Activated CD4-positive, alpha-beta T cell treated with anti-CD3 and anti-CD28 coated beads for 4 hours (primary cell): Measurements from ENCODE around the gene ENKD1.
"Not testable (repeated sequence)": the region's sequence is repeated elsewhere in the genome, so short reads cannot be mapped to it uniquely, and the experiment has no call there.

ENCODE experiments used
- DNase-seq, 2 donors: peaks; one replicate each; pipeline ENCODE4 v3.0.0-alpha.2; 2020

The ENKD1 gene

GRCh38 chr16:67666559-67667452, at the start of gene ENKD1, which contains the start of gene C16orf86:
Gene ENKD1 (minus strand): TSS chr16:67666750. CDS start chr16:67666442, 308 bp downstream.
Gene C16orf86 (plus strand): TSS chr16:67666814. CDS start chr16:67666971, 157 bp downstream.
- peak; percentile 79 to 83 for DNase-seq

GRCh38 chr16:67716097-67716496, 49.5 kb upstream of the ENKD1 start:
- no peak for DNase-seq

GRCh38 chr16:67714522-67714921, 48.0 kb upstream of the ENKD1 start:
- no peak for DNase-seq

GRCh38 chr16:67713647-67714273, 47.2 kb upstream of the ENKD1 start:
- DNase-seq: no peak

- no peak for DNase-seq
Measured at GRCh38 chr16:67710607-67711006, 44.1 kb upstream of the ENKD1 start.

GRCh38 chr16:67709050-67709449, 42.5 kb upstream of the ENKD1 start:
- no peak for DNase-seq

GRCh38 chr16:67708368-67708771, 41.8 kb upstream of the ENKD1 start:
- DNase-seq: no peak

- no peak for DNase-seq
Measured at GRCh38 chr16:67707790-67708189, 41.2 kb upstream of the ENKD1 start.

- DNase-seq: no peak
Measured at GRCh38 chr16:67707210-67707609, 40.7 kb upstream of the ENKD1 start.

- DNase-seq: no peak
Measured at GRCh38 chr16:67704110-67704509, 37.6 kb upstream of the ENKD1 start.

- no peak for DNase-seq
Measured at GRCh38 chr16:67703626-67704025, 37.1 kb upstream of the ENKD1 start.

- DNase-seq: no peak
Measured at GRCh38 chr16:67702130-67702529, 35.6 kb upstream of the ENKD1 start.

GRCh38 chr16:67701420-67701819, 34.9 kb upstream of the ENKD1 start:
- DNase-seq: no peak

GRCh38 chr16:67699265-67699664, 32.7 kb upstream of the ENKD1 start:
- no peak for DNase-seq

- no peak for DNase-seq
Measured at GRCh38 chr16:67697422-67698185, 31.1 kb upstream of the ENKD1 start.

GRCh38 chr16:67694611-67695010, 28.1 kb upstream of the ENKD1 start:
- no peak for DNase-seq

- not testable (repeated sequence) for DNase-seq
Measured at GRCh38 chr16:67693517-67694285, 27.2 kb upstream of the ENKD1 start.

GRCh38 chr16:67685388-67686112, 19.0 kb upstream of the ENKD1 start:
- DNase-seq: no peak

GRCh38 chr16:67683767-67684166, 17.2 kb upstream of the ENKD1 start:
- no peak for DNase-seq

- no peak for DNase-seq
Measured at GRCh38 chr16:67679935-67680897, 13.7 kb upstream of the ENKD1 start.
